ENCODE measurements around the gene FIP1L1. TPM values are rescaled to one million over a fixed set of nuclear protein-coding genes. Genes with fewer than 3 reads are reported as not detected.

The FIP1L1 gene
- total RNA-seq, 1 experiment from 2014 or later = 68.0 TPM

DNA sequence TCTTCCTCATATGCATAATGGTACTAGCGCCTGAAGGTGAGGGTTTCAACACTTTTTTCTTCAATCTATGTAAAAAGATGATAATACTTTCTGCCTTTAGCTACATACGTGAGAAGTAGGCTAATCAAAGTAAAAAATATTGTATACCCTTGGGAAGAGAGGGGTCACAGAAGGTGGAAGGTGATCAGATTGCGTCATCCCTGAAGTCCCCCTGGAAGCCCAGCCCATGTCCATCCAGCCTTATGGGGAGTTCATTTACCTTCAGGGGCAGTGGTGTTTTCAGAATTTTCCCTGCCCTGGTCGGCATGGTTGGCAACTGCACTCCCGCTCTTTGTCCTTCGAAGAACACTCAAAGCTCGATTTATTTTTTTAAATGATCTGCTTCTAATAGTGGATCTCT lies 129.6 kb downstream of the FIP1L1 start:
- no peak overlapping the region for H3K4me3 Mint-ChIP-seq
- no peaks in the 10 kb centered on the region for H3K23me2 ChIP-seq (ENCODE audit: insufficient read length, low read depth, low read length, poor library complexity, severe bottlenecking)
- H2BK5ac ChIP-seq (ENCODE audit: insufficient read length, low read length) = no peak overlapping the region
- H3K4ac ChIP-seq (ENCODE audit: low read depth, low read length) = no peak overlapping the region
- H3K18ac ChIP-seq (ENCODE audit: insufficient read length, low read depth, low read length) = no peak overlapping the region
- H2BK120ac ChIP-seq (ENCODE audit: low read depth, low read length, poor library complexity, severe bottlenecking) = no peak overlapping the region
- H3K79me1 ChIP-seq (ENCODE audit: insufficient read depth, low read depth, low read length, poor library complexity, severe bottlenecking) = no peaks in the 10 kb centered on the region
- no peaks in the 10 kb centered on the region for H3K27me3 ChIP-seq (ENCODE audit: insufficient read depth, low read length)
- no peak overlapping the region for H2BK20ac ChIP-seq (ENCODE audit: low read depth, low read length, poor library complexity, severe bottlenecking)
- H4K8ac ChIP-seq (replicated peaks; ENCODE audit: insufficient read length, low read depth, low read length) = no peak overlapping the region
- no peaks in the 10 kb centered on the region for H3K27me3 Mint-ChIP-seq (ENCODE audit: low read depth)
- no peak overlapping the region for H3T11ph ChIP-seq (ENCODE audit: low read length)
- H2BK15ac ChIP-seq (ENCODE audit: low read depth, low read length) = no peak overlapping the region
- H3K27ac Mint-ChIP-seq = 0 out of 7 replicates have a peak overlapping the region, but pooled peaks of 1 of the 3 experiments have one; percentile 28
- no peaks in the 10 kb centered on the region for H3K79me2 ChIP-seq (ENCODE audit: insufficient read depth, low read length)
- H3K23ac ChIP-seq (ENCODE audit: insufficient read length, low read depth, low read length) = no peak overlapping the region
- H2BK12ac ChIP-seq (ENCODE audit: insufficient read length, low read depth, low read length) = no peak overlapping the region
- DNase-seq = no peak
- H3K56ac ChIP-seq (ENCODE audit: insufficient read length, low read depth, low read length) = no peak overlapping the region
- no peak overlapping the region for H3K4me2 ChIP-seq (ENCODE audit: insufficient read depth, insufficient read length, low read length)
- H2AK5ac ChIP-seq (ENCODE audit: insufficient read length, low read length) = no peak overlapping the region
- TF ChIP-seq, protein P1, sequence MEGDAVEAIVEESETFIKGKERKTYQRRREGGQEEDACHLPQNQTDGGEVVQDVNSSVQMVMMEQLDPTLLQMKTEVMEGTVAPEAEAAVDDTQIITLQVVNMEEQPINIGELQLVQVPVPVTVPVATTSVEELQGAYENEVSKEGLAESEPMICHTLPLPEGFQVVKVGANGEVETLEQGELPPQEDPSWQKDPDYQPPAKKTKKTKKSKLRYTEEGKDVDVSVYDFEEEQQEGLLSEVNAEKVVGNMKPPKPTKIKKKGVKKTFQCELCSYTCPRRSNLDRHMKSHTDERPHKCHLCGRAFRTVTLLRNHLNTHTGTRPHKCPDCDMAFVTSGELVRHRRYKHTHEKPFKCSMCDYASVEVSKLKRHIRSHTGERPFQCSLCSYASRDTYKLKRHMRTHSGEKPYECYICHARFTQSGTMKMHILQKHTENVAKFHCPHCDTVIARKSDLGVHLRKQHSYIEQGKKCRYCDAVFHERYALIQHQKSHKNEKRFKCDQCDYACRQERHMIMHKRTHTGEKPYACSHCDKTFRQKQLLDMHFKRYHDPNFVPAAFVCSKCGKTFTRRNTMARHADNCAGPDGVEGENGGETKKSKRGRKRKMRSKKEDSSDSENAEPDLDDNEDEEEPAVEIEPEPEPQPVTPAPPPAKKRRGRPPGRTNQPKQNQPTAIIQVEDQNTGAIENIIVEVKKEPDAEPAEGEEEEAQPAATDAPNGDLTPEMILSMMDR (conservative IDR thresholded peaks at IDR 0.05) = no peak
- no peaks in the 10 kb centered on the region for H4K20me1 ChIP-seq (ENCODE audit: control insufficient read depth, insufficient read depth, insufficient read length)
- H4K5ac ChIP-seq (ENCODE audit: insufficient read length, low read depth, low read length) = no peak overlapping the region
- H3K9me3 ChIP-seq (ENCODE audit: control insufficient read depth, low read depth, low read length) = no peaks in the 10 kb centered on the region
- no peak overlapping the region for H3K9ac ChIP-seq (ENCODE audit: extremely low read depth, insufficient read length, low read length)
- H3K27ac ChIP-seq (ENCODE audit: insufficient read length, low read depth, low read length) = no peak overlapping the region
- no peaks in the 10 kb centered on the region for H3K9me3 Mint-ChIP-seq
- no peaks in the 10 kb centered on the region for H3K4me1 ChIP-seq (ENCODE audit: insufficient read depth, low read length)
- WGBS (ENCODE audit: extremely low coverage, insufficient read length, low lambda C conversion rate) = no CpG with 5 or more reads among the region's 7 CpGs
- no peaks in the 10 kb centered on the region for H3K4me1 Mint-ChIP-seq
- H2AFZ ChIP-seq (ENCODE audit: low read length) = no peak overlapping the region
- no peak overlapping the region for H4K91ac ChIP-seq (ENCODE audit: insufficient read length, low read depth, low read length)
- H3K14ac ChIP-seq (ENCODE audit: insufficient read depth, low read length) = no peak overlapping the region
- no peaks in the 10 kb centered on the region for H3K36me3 Mint-ChIP-seq (ENCODE audit: insufficient read depth in 1 of 3, low read depth in 3 of 3)

All from H9 (cell line).